ENCODE measurements around the gene CCDC40.

The CCDC40 gene

GRCh38 chr17:80115159-80115558 is 78.7 kb downstream of the CCDC40 start:
- DNase-seq (ENCODE audit: insufficient read length, low spot score): no peak
- TF ChIP-seq CTCF (IDR thresholded peaks at IDR 0.05; ENCODE audit: insufficient read depth, missing control alignments): no peak
- FAIRE-seq: no peak

- no peak for TF ChIP-seq CTCF (IDR thresholded peaks at IDR 0.05; ENCODE audit: insufficient read depth, missing control alignments)
- DNase-seq (ENCODE audit: insufficient read length, low spot score): no peak
- no peak for FAIRE-seq
Measured at GRCh38 chr17:80116276-80116920, 80.0 kb downstream of the CCDC40 start.

- DNase-seq (ENCODE audit: insufficient read length, low spot score): no peak
- FAIRE-seq: no peak
- TF ChIP-seq CTCF (IDR thresholded peaks at IDR 0.05; ENCODE audit: insufficient read depth, missing control alignments): no peak
Measured at GRCh38 chr17:80116921-80117380, 80.5 kb downstream of the CCDC40 start.

- DNase-seq (ENCODE audit: insufficient read length, low spot score) (no peak), FAIRE-seq (no peak)
Measured at GRCh38 chr17:80117491-80118401, 81.3 kb downstream of the CCDC40 start.

GRCh38 chr17:80118601-80119270 is 82.3 kb downstream of the CCDC40 start:
- FAIRE-seq (no peak), DNase-seq (ENCODE audit: insufficient read length, low spot score) (no peak)
- TF ChIP-seq CTCF (IDR thresholded peaks at IDR 0.05; ENCODE audit: insufficient read depth, missing control alignments): no peak

More at GRCh38 chr17:80117491-80118401, 81.3 kb downstream of the CCDC40 start:
- TF ChIP-seq CTCF (IDR thresholded peaks at IDR 0.05; ENCODE audit: insufficient read depth, missing control alignments): no peak

GRCh38 chr17:80119271-80119791 is 82.9 kb downstream of the CCDC40 start:
- FAIRE-seq (no peak), DNase-seq (ENCODE audit: insufficient read length, low spot score) (no peak)
- TF ChIP-seq CTCF (IDR thresholded peaks at IDR 0.05; ENCODE audit: insufficient read depth, missing control alignments): no peak
